Esophagus mucosa (tissue), 1 donor: ENCODE measurements around the gene LITAF. TPM values are rescaled to one million over a fixed set of nuclear protein-coding genes. Genes with fewer than 3 reads are reported as not detected.
A peak's percentile ranks its signal among the peaks of the same experiment; 100 is the strongest.
"Not testable (repeated sequence)": the region's sequence is repeated elsewhere in the genome, so short reads cannot be mapped to it uniquely, and the experiment has no call there.

Experiments
- ATAC-seq: fragments of 200-7000 bp; cut with Tn5 transposase; one replicate; pipeline ENCODE4 v1.9.1; 2020
- total RNA-seq: library from RNA; stranded (reverse); gene quantifications from one replicate; pipeline ENCODE4 v1.2.4, GENCODE V29; 2023
- donor health status: DM: yes; HTN: yes; CAD: no.

Gene LITAF
- total RNA-seq, 1 donor from 2014 or later, result 36.9 TPM

GRCh38 chr16:11620243-11621003 lies 33.7 kb upstream of the LITAF start:
- ATAC-seq, result no peak

GRCh38 chr16:11619327-11619851 lies 32.7 kb upstream of the LITAF start:
- peak; percentile 48 for ATAC-seq

DNA sequence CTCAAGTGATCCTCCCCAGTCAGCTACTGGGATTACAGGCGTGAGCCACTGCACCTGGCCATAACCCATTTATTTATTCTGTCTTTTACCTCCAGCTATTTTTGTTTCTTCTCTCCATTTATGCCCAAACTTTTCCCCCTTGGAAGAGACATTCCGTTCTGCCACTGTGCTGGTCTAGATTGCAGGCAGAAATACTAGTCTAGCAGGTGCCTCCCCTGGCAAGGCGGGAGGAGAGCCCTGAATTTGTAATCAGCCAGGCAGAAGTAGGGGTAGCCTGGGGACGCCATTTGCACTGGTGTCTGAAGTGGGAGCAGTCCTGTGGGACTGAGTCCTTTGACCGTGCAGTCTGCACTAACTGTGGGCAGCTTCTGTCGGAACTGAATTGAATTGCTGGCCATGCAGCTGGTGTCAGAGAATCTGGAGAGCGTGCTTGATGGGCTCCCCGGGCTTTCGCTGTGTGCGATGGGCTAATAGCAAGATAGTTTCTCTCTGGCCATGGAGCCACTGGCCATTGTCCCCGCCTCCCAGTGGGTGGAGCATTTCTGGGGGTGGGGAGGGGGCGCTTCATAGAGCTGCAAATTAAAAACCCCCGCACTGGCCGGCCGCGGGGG lies 31.5 kb upstream of the LITAF start:
- no peak for ATAC-seq

DNA sequence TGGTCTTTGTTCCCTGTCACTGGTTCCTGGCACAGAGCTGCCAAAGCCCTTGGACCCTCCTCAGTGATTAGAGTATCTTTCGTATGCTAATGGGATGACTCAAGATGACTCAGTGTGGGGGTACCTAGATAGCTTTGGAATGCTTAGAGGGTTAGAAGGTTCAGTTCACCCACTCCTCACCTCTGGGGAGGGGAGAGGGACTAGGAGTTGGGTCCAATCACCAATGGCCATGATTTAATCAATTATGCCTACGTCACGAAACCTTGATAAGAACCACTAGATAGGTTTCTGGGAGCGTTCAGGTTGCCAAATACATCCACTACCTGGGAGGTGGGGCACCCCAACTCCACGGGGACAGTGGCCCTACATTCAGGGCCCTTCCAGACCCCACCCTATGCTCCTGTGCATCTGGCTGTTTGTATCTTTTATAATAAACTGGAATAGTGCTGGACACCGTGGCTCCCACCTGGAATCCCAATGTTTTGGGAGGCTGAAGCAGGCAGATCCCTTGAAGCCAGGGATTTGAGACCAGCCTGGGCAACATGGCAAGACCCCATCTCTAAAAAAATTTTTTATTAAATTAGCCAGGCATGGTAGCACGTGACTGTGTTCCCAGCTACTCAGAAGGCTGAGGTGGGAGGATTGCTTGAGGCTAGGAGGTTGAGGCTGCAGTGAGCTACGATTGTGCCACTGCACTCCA lies 29.2 kb upstream of the LITAF start:
- ATAC-seq, result no peak

DNA sequence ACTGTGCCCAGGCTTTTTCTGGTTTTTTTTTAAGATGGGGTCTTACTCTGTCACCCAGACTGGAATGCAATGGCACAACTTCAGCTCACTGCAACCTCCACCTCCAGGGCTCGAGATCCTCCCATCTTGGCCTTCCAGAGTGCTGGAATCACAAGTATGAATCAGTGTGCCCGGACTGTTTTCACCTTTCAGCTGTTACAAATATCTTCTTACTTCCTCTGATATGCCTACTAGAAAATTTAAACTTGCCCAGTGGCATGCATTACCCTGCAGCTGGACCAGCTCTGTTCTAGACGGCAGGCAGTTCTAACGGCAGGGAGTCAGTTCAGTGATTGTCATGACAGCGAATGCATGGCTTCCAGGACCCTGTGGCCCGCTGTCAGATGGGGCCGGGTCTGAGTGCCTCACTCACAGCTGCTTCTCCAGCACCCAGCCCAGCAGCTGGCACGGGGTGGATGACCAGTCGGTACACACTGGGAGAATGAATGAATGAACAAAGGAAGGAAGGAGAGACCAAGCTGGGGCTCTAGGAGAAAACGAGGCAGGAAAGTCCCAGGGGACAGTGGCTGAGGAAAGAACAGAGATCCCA lies 28.0 kb upstream of the LITAF start:
- ATAC-seq, result no peak

- peak; percentile 84 for ATAC-seq
Measured at GRCh38 chr16:11613381-11614303, 26.9 kb upstream of the LITAF start.

DNA sequence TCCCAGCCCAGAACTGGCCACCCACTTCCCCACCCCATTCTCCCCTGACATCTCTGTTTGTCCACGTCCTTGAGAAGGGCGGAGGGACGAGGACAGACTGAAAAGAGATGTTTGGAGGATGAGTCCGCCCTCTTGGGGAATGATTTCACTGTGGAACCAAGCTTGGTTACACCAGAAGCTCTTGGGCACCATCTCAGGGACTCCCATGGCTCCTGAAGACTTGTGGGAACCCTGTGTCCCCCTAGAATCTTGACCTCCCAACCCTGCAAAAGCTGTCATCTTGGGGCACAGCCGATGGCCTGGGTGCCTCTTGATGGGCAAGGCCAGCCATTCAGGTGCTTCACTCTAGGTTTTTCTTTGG lies 25.9 kb upstream of the LITAF start:
- no peak for ATAC-seq

- ATAC-seq, result peak; percentile 72
Measured at GRCh38 chr16:11611871-11612664, 25.3 kb upstream of the LITAF start.

DNA sequence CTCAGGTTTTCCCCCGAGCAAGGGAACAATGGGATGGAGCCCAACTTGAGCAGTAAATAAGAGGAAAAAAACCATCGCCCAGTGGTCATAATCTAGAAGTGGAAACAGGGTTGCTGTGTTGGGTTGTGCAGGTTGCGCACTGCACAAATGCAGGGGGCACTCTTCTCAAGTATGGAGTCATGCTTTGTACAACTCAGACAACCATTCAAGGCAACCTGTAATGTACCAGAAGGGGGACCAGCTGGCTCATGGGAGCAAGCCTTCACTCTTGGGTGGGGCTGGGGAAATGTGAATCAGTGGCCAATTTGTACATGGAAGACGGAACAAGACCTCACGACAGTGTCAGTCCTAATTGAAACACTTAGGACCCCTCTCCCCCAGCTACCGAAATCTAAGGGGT lies 23.9 kb upstream of the LITAF start:
- no peak for ATAC-seq

GRCh38 chr16:11610121-11610505 lies 23.4 kb upstream of the LITAF start:
- no peak for ATAC-seq

DNA sequence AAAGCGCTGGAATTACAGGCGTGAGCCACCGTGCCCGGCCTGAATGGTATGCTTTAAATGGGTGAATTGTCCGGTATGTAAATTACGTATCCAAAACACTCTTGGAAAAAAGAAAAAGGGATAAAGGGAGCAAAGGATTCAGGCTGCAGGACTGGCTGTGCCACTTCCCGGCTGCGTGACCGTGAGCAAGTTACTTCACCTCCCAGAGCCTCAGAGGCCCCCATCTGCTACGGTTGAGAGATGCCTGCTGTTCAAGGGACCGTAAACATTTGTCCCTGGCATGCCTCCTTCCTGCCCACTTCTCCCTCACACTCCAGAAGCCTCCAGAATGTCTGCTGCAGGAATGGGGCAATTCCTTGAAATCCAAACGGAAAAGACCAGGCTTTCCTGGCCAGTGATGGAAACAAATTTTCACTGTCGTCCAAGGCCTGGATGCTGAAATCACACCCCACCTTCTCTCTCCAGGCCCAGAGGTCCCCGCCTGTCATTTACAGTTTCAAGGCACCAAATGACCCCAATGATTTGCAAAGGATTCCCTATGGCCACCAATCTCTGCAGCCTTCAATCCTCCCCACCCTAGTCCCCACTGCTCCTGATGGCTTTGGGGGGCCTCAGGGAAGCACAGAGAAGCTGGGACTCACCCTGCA lies 22.9 kb upstream of the LITAF start:
- ATAC-seq, result no peak

DNA sequence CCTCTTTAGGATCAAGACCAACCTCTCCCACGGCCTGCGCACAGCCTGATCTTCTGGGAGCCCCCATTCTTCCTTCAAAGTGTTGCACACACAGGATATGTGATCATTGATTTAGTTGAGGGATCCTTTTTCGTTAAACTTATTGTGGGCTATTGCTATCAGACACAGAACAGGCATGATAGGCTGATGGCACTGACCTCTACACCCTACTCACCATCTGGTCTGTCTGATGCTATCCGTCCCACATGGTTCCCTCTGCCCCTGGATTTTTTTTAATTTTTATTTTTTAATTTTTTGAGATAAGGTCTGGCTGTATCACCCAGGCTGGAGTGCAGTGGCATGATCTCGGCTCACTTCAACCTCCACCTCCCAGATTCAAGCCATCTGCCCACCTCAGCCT lies 19.2 kb upstream of the LITAF start:
- no peak for ATAC-seq

- no peak for ATAC-seq
Measured at GRCh38 chr16:11605564-11605886, 18.8 kb upstream of the LITAF start.

DNA sequence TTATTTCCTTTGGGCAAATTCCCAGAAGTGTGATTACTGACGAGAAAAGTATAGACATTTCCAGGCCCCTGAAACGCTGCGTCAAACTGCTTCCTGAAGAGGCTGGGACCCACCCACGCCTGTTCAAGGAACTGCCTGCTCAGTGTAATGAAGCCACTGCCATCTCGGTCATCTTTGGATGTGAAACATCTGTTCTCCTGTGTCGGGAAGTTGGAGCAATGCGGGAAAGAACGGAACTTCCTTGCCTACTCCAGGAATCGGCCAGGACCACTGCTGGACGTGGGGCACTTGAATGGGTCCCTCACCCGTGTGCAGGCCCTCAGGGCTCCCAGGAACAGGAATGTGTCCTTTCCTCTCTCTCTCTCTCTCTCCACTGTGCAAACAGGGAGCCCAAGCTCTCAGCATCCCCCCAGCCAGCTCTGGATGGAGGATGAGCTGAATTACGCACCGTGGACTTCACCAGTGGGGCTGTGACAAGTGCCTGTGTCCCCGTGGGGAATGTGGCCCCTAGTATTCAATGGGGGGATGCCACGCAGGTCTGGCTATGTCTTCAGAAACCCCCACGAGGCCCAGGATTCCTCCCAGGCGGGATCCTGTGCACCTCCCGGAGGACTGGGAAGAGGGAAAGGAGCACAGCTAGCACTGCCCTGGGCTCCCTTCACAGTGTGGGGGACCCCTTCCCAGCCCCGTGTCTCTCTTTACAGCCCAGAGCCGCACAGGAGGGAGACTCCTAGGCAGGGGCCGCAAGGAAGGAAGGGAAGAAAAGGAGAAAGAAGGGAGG lies 18.3 kb upstream of the LITAF start:
- ATAC-seq, result peak; percentile 25

DNA sequence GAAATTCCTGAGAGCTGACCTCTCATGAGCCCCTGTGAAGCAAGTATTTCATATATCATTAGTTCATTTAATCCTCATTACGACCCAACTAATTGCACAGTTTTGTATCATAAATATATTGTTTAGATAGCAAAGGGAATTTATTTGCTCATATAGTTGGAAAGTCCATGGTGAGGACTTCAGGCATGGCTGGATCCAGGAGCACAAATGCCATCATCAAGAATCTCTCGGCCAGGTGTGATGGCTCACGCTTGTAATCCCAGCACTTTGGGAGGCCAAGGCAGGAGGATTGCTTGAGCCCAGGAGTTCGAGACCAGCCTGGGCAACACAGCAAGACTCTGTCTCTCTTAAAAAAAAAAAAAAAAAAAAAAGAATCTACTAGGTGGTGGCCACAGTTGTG lies 17.6 kb upstream of the LITAF start:
- ATAC-seq, result not testable (repeated sequence)

GRCh38 chr16:11603331-11603750 lies 16.6 kb upstream of the LITAF start:
- no peak for ATAC-seq

- ATAC-seq, result no peak
Measured at GRCh38 chr16:11602321-11602720, 15.6 kb upstream of the LITAF start.

GRCh38 chr16:11601911-11602310 lies 15.2 kb upstream of the LITAF start:
- ATAC-seq, result no peak

GRCh38 chr16:11601425-11601824 lies 14.7 kb upstream of the LITAF start:
- no peak for ATAC-seq

- no peak for ATAC-seq
Measured at GRCh38 chr16:11599579-11599978, 12.9 kb upstream of the LITAF start.
